CMK (cell line): ENCODE results near the gene OR2D3.
"Not testable (repeated sequence)": the region's sequence is repeated elsewhere in the genome, so short reads cannot be mapped to it uniquely, and the experiment has no call there.

Experiments
- DNase-seq: peaks from one replicate; pipeline ENCODE4 v3.0.0-alpha.2; 2010; ENCODE audit warnings: low read depth

The OR2D3 gene

DNA sequence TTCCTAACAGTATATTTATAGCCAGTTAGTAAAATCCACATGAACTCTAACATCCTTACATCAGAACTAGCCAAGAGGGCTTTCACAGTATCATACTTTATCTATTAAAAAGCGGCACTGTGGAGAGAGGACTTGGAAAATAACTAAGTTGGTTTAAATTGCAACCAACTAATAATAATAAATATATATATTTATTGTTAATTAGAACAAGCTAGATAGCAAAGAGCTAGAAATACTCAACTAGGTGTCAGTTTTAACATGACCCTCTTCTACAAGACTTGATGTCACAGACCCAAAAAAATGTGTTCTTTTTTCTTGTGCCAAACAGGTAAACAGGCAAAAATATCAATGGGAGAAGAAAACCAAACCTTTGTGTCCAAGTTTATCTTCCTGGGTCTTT, at the start of gene OR2D3:
OR2D3 (plus strand) TSS at position 301 of the 400 bp plus-strand sequence; CDS start at position 301, 0 bp downstream.
- DNase-seq = no peak

GRCh38 chr11:6871278-6871677, 49.5 kb upstream of the OR2D3 start:
- no peak for DNase-seq

DNA sequence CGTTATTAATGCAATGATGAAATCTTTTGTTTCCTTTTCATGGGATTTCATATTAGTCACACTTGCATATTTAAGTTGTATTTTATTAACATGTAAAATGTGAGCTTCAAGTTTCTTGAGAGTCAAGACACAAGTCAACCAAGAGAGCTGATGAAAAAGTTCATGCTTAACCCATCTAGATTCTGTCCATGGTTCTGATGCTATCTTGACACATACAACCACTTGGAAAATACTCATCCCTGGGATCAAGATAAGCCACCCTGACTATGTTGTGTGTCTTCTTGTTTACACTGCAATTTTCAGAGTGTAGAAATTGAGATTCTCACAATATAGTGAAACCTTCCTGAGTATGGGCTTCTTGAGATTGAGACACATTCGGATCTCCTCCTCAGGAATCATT, 45.0 kb upstream of the OR2D3 start:
- DNase-seq = no peak

DNA sequence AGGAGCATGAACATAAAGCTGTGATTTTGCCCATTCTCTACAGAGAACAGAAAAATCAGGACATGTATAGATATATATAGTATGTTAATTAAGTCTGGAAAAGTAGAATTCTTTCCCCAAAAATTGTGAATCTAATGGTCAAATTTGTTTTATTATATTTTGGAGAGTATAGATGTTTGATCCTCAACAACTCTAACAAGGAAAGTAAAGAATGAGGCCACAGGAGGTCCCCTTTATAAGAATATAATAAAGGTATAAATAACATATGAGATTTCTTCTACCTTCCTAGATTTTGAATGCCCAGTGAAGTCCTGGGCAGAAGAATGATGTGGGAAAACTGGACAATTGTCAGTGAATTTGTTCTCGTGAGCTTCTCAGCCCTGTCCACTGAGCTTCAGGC, 44.5 kb upstream of the OR2D3 start, which contains the start of gene OR10A4:
OR10A4 (plus strand) TSS at position 301 of the 400 bp plus-strand sequence; CDS start at position 324, 23 bp downstream.
- no peak for DNase-seq

- DNase-seq = no peak
Observed at GRCh38 chr11:6876914-6877313, 43.9 kb upstream of the OR2D3 start.

DNA sequence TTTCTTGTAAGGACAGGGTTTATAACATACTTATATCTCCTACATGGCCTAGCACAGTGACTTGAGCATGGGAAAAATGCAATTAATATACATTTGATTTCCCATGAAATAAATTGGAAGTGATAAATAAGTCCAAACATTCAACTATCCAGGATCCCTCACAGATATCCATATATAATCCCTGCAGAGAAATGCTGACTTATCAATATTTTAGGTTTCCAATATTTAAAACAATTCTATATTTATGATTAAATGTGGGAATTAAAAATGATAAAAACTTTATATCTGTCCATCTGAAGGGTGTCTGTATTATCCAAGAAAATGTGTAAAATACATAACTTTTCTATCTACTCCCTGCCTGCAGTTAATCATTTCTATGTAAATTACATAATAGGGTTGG, 38.1 kb upstream of the OR2D3 start:
- no peak for DNase-seq

DNA sequence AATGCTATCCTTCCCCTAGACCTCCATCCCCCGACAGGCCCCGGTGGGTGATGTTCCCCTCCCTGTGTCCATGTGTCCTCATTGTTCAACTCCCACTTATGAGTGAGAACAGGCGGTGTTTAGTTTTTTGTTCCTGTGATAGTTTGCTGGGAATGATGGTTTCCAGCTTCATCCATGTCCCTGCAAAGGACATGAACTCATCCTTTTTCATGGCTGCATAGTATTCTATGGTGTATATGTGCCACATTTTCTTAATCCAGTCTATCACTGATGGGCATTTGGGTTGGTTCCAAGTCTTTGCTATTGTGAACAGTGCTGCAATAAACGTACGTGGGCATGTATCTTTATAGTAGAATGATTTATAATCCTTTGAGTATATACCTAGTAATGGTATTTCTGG, 33.1 kb upstream of the OR2D3 start:
- not testable (repeated sequence) for DNase-seq

GRCh38 chr11:6888830-6889229, 32.0 kb upstream of the OR2D3 start:
- no peak for DNase-seq

- no peak for DNase-seq
Observed at GRCh38 chr11:6889835-6890234, 31.0 kb upstream of the OR2D3 start.

GRCh38 chr11:6892400-6892799, 28.4 kb upstream of the OR2D3 start, which contains the start of gene OR2D2:
Gene OR2D2, minus strand, starts transcription at chr11:6892500. Its CDS starts 0 bp downstream, at chr11:6892500.
- no peak for DNase-seq

DNA sequence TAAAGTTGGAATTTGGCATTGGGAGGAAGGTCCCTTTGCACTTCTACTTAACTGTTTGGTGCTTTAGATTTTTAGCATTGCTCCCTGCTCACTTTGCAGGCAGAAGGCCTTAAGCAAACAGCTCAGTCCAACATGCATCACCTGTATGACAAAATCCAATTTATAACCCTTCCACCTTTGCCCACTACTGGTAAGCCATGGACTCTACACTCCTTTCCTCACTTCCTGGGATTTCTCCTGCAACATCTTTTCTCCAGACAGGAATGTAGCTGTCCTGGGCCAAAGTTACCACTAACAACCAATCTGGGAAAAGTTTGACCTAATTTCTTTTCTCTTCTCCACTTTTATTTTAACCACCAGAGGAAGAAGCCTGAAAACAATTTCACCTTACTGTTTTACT, 26.7 kb upstream of the OR2D3 start:
- no peak for DNase-seq

DNA sequence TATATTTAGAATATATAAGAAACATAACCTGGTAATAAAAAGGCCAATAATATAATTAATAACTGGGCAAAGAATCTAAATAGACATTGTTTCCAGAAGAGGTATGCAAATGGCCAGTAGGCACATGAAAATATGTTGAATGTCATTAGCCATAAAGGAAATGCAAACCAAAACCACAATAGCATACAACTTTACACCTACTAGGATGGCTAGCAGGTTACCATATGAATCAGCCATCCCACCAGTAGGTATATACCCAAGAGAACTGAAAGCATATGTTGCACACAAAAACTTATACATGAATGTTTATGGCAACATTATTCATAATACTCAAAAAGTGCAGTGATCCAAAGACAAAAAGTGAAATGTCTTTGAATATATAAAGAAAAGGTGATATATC, 25.8 kb upstream of the OR2D3 start:
- DNase-seq = no peak

DNA sequence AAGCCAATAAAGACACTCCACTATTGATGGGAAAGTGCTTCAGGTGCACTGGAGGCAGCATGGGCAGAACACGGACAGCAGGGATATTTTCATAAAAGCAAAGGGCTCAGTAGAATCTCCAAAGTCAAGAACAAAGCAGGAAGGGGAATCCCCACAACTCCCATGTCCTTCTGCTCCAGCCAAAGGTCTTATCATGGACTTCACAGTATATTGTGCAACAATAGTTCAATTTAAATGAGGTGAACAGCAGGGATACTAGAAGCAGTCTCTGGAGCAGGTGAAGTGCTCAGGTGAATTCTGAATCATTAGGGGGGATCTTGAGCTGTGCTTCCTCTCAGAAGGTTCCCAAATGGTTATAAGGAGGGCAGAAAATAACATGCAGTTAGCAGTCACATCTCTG, 21.9 kb upstream of the OR2D3 start:
- no peak for DNase-seq

DNA sequence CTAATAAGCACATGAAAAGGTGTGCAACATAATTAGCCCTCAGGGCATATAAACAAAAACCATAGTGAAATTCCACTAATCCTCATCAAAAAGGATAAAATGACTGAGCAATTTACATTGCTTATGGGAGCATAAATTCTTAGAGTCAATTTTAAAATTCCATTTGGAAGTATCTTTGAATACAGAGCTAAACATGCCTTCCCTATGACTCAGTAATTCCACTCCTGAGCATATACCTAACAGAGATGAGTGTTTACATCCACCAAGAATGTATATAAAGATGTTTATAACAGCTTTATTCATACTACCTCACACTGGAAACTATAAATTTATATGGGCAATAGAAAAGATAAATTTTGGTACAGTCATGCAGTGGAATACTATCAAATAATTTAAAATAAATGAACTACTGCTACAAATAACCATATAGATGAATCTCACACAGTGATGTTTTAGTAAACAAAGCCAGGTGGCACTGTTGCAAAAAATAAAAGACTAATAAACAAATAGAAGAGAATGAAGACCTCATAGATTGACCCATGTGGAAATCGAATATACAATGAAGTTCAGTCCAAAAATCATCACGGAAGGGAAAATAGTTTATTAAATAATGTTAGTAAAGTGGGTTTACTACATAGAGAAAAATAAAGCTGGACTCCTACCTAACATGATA, 20.3 kb upstream of the OR2D3 start:
- no peak for DNase-seq

DNA sequence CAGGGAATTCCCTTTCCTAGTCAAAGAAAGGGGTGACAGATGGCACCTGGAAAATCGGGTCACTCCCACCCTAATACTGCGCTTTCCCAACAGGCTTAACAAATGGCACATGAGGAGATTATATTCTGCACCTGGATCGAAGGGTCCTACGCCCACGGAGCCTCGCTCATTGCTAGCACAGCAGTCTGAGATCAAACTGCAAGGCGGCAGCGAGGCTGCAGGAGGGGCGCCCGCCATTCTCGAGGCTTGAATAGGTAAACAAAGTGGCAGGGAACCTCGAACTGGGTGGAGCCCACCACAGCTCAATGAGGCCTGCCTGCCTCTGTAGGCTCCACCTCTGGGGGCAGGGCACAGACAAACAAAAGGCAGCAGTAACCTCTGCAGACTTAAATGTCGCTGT, 16.0 kb upstream of the OR2D3 start:
- DNase-seq = not testable (repeated sequence)

DNA sequence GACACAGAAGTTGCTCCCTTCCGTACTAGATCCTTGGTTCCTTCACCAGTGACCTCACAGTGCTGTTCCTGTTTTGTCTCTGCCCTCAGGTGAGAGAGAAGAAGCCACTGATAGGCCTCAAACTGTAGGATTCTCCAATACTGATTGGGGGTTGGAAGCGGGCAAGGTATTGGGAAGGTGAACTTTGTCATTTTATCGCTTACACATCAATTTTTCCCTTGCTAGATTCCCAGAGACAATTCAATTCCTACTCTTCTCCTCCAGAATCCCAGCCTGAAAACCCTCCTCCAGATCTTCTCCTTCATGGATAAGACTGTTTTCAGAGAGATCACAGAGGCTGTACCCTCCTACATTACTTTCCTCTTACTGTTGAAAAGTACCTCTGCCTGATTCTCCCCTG, 9.4 kb upstream of the OR2D3 start:
- DNase-seq = no peak

- no peak for DNase-seq
Observed at GRCh38 chr11:6911948-6912347, 8.9 kb upstream of the OR2D3 start.

DNA sequence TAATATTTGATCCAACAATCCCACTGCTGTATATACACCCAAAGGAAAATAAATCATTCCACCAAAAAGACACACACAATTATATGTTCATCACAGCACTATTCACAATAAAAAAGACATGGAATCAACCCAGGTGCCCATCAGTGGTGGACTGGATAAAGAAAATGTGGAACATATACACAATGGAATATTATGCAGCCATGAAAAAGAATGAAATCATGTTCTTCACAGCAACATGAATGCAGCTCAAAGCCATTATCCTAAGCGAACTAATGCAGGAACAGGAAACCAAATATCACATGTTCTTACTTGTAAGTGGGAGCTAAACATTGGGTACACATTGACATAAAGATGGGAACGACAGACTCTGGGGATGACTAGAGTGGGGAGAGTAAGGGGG, 1.1 kb upstream of the OR2D3 start:
- no peak for DNase-seq

GRCh38 chr11:6925007-6925577, 4.3 kb downstream of the OR2D3 start:
- DNase-seq = no peak

- no peak for DNase-seq
Observed at GRCh38 chr11:6925636-6926207, 4.9 kb downstream of the OR2D3 start.

DNA sequence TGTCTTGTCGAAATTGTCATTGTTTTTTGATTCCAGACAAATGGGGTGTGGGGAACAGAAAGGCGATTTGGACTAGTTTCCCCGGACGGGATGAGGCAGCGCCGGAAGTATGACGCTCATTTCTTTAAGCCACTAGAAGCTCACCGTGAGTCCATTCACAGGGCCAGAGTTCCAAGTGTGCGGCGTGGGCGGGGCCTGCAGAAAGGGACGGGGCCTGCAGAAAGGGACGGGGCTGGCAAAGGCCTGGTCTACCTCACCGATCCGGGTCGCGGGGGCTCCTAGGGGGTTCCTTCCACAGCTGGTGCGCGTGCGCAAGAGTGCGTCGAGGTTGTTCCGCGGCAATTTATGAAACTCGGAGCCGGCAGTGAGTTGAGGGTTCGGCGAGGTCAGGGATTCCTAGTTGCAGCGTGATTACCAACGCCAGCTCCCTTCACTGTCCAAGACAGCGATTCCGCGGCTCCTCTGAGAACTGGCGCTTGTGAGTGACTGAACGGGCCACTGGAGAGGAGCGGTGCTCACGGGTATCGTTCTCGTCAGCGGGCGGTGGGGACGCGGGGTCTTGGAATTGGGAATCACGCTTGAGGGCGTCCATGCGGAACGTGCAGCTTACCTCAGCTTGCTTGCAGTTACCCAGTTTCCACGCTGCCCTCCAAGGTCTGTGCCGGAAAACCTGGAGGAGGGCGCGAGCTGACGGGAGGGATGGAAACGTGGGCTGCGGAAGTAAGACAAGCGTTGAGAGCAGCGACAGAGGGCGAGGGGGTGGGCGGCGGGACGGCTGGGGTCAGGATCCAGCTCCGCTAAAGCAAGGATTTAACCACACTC, 5.6 kb downstream of the OR2D3 start, which contains the start of gene ZNF215:
ZNF215 (plus strand) TSS at position 219 of the 822 bp plus-strand sequence. CDS start 5,847 bp downstream, outside the sequence.
- DNase-seq = no peak

- DNase-seq = no peak
Observed at GRCh38 chr11:6927030-6927617, 6.3 kb downstream of the OR2D3 start.
